HG03108 (cell line): Measurements from ENCODE around the gene STK11.
A peak's percentile ranks its signal among the peaks of the same experiment; 100 is the strongest.

Source experiments
- ATAC-seq: cut with Tn5 transposase; IDR thresholded peaks from one replicate; pipeline ENCODE4 v1.9.1; 2021; ENCODE audit warnings: moderate library complexity; ENCODE audit not compliant: unreplicated experiment

The STK11 gene

DNA sequence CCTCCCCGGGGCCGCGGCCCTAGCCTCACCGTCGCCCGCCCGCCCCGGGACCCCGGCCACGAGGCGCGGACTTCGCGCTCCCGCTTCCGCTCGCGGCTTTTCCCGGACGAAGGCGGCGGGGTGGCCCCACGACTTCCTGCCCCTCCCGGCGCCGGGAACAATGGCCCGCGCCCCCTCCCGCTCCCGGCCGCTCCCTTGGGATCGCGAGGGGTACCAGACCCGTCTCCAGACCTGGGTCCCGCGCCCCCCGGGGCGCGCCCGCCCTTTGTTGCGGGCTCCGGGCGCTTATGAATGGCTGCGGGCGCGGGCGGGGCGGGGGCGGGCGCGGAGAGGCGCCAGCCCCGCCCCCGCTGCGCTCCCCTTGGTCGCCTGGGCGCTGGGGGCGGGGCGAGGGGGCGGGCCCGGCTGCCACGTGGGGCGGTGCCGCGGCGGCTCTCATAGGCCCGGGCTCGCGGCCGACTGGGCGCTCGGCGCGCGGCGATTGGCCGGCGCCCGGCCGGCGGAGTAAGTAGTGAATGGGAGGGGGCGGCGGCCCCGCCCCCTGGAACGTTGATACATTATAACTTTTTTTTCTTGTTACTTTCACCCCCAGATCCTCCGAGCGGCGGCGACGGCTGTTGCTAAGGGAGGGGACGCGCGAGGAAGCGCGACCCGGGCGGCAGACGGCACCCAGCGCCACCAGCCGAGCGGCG is 43.9 kb downstream of the STK11 start:
- peak; percentile 39 for ATAC-seq

DNA sequence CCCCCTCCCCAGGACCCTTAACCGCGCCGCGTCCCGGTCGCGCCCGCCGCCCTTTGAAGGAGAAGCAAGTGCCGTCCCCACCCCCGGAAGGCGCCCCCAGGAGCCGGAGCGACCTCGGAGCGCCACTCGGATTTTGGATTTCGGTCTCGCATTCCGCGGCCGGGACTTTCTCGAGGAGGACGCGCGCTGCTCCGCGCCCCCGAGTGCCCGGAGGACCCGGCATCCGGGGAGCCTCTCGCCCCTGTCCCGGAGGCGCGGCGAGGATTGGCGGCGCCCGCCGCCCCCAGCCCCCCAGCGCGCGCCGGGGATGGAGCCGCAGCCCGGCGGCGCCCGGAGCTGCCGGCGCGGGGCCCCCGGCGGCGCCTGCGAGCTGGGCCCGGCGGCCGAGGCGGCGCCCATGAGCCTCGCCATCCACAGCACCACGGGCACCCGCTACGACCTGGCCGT is 44.4 kb downstream of the STK11 start:
- ATAC-seq = no peak

- ATAC-seq = no peak
Measured at GRCh38 chr19:1250437-1251260, 45.1 kb downstream of the STK11 start.

- no peak for ATAC-seq
Measured at GRCh38 chr19:1251330-1252220, 46.0 kb downstream of the STK11 start.

DNA sequence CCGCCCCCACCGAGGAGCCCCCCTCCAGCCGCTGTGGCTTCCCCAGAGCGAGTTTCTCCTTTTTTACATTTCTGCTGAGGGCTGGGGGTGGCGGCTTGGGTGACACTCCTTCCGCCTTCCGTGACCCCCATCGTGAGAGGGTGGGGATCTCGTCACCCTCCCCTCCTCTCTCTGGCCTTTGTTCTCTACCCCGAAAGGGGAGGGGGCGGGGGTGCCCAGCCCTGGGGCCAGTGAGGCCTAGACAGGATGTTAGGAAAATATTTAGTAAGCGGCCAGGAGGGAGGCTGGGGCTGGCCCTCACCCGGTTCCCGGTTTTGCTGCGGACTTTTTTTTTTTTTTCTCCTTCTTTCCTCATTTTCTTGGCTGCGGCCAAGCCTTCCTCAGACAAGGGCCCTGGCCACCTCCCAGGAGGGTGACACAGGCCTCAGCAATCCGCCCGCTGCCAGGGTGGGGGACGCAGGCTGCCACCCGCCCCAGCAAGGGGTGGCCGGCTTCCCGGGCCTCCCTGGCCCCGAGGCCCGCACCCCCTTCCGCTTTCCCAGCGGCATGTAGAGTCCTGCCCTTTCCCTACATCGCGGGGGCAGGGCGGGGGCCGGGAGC is 46.7 kb downstream of the STK11 start:
- no peak for ATAC-seq

- no peak for ATAC-seq
Measured at GRCh38 chr19:1252821-1253513, 47.4 kb downstream of the STK11 start.

DNA sequence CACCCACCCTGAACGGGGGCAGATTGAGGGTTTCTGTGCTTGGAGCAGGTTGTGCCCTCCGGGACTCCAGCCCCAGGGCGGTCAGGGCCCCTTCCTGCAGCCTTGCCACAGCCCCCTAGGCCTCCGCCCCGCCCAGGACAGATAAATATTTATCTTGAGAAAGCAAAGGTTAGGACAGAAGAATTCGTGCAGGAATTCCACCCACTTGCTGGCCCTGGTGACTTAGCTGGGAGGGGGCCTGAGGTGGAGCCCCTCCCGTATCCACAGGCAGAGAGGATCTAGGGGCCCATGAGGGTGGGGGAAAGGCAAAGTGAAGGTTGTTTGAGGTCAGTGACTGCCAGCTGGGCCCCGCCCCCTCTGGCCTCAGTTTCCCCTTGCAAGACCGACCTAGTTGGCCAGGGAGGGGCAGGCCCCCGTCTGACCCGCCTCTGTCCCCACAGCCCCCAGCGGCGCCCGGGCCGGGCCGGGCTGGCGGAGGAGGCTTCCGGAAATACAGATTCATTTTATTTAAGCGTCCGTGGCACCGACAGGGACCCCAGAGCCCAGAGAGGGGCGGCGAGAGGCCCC is 48.0 kb downstream of the STK11 start:
- ATAC-seq = no peak

DNA sequence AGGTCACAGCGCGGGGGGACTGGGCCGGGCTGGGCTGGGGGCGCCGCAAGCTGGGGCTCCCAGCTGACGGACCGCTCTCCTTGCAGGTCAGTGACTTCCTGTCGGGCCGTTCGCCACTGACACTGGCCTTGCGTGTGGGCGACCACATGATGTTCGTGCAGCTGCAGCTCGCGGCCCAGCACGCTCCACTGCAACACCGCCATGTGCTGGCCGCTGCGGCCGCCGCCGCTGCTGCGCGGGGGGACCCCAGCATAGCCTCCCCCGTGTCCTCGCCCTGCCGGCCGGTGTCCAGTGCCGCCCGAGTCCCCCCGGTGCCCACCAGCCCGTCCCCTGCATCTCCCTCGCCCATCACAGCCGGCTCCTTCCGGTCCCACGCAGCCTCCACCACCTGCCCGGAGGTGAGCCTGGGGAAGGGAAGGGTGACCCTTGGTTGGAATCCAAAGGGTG is 48.5 kb downstream of the STK11 start:
- ATAC-seq = no peak

DNA sequence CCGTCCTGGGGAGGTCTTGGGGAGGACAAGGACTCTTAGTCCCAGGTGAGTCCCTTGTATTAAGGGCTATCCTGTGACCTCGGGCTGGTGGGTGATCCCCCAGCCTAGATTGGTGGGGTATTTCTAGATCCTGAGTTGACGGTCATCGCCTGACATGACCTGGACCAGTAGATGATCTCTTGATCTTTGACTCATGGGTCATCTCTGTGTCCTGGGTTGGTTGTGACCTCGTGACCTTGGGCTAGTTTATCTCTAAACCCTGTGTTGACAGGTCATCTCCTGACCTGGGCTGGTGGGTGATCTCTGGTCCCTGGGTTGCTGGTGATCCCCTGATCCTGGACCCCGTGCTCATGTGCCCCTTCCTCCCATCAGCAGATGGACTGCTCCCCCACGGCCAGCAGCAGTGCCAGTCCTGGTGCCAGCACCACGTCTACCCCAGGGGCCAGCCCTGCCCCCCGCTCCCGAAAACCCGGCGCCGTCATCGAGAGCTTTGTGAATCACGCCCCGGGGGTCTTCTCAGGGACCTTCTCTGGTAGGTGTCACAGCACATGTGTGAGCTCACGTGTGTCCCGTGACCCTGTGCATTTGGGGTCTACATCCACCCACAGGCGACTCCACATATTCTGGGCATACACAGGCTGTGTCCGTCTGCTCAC is 49.1 kb downstream of the STK11 start:
- ATAC-seq = no peak

- no peak for ATAC-seq
Measured at GRCh38 chr19:1255186-1256161, 49.9 kb downstream of the STK11 start.

DNA sequence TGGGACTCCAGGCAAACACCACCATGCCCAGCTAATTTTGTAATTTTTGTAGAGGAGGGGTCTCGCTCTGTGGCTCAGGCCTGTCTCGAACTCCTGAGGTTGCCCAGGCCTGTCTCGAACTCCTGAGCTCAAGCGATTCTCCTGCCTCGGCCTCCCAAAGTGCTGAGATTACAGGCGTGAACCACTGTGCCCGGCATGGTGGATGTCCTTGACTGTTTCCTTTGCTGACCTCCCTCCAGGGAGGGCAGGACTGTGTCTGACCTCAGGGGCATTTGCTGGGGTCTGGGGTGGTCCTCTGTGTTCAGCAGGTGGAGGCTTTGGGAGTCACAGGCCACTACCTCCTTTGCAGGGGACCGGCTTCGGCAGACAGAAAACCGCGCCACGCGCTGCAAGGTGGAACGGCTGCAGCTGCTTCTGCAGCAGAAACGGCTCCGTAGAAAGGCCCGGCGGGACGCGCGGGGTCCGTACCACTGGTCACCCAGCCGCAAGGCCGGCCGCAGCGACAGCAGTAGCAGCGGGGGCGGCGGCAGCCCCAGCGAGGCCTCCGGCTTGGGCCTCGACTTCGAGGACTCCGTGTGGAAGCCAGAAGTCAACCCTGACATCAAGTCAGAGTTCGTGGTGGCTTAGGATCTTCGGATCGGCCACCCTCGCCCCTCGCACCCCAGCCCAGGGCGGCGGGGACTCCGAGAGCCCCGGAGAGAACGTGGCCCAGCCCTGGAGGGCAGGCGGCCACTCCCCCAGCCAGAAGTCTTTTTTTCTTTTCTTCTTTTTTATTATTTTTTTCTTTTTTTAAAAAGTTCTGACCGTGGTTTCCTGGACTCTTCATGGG is 51.3 kb downstream of the STK11 start:
- ATAC-seq = no peak

DNA sequence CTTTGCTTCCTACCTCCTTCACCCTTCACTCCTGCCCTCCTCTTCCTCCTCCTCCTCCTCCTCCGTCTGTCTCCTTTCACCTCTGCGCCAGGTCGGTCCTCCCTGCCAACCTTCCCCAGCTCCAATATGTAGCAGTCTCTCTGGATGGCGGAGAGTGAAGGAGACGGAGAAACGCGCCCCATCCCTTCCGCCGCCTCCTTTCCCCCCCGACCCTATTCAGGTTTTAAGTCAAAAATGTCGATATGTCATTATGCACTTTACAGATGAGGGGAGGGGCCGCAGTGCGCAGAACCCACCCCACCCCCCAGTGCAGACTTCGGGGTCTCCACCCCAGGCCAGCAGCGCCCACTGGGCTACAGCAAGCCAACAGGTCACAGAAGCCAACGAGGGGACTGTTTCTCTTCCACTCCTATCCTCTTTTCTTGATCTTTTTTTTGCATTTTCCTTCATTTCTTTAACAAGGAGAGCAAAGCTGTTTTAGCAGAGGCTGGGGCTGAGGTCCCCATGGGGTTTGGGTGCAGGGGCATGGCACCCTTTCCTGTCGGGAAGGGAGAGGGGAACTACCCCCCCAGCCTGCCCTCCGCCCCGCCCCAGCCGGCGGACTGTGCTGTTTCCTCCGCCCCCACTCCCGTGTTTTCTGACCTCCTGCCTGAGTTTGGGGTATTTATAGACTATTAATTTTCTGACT is 52.0 kb downstream of the STK11 start:
- ATAC-seq = no peak

- ATAC-seq = no peak
Measured at GRCh38 chr19:1258163-1258492, 52.5 kb downstream of the STK11 start.

DNA sequence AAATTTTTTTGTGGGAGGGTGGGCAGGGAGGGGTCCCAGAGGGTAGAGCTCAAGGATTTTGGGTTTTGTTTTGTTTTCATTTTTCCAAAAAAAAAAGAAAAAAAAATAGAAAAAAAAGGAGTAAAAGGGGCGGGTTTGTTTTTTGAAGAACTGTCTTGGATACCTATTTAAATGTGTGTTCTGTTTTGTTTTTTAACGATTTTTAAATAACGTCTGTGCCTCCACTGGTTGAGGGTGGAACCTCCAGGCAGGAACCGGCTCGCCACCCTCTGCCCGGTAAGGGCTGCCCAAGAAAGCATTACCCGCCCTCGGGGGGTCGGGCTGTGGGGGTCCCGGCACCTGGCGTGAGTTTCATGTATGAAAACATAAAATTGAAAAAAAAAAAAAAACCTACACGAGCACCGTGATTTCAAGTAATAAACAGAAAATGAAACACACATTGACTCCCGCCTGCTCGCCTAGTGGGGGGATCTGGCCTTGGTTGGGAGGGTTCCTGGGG is 53.2 kb downstream of the STK11 start:
- no peak for ATAC-seq

DNA sequence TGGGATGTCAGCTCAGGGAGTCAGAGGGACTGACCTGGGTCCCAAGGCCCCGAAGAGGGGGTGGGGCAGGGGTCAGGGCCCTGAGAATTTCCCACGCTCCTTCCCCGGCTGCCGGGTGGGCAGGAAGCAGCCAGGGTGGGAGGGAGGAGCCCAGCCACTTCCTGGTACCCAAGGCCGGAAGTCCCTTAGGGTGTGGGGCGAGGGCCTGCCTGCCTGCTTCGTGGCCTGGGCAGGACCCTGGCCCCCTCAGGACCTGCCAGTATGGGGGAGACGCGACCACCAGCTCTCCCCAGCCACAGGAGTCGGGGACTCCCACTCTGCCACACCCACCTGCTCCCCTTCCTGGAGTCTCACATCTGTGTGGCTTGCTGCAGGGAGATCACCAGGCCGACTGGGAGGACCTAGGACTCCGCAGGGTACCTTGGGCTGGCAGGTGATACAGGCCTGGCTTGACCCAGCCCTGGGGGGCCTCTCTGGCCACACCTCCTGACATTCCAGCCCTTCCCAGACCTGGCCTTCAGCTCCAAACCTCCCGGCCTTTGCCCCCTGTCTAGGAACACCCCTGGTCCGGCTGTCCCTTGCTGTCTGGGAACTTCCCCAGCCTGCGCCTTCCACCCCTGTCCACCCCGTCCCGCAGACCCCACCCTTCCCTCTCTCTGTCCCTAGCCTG is 53.8 kb downstream of the STK11 start:
- peak; percentile 22 for ATAC-seq
